ENCODE data around the gene DOCK3.

- no peak for TF ChIP-seq CTCF (conservative IDR thresholded peaks at IDR 0.05; ENCODE audit: low read depth, low read length)
- no peak for TF ChIP-seq EZH2 (IDR thresholded peaks at IDR 0.05; ENCODE audit: borderline replicate concordance, low read depth, low read length, poor library complexity, severe bottlenecking)
Measured at GRCh38 chr3:51361746-51362145, 687.0 kb downstream of the DOCK3 start.
